HepG2 (cell line): Measurements from ENCODE around the gene TMEM14A. TPM values are rescaled to one million over a fixed set of nuclear protein-coding genes. Genes with fewer than 3 reads are reported as not detected.

Experiments
- CENPX ChIP-seq: sonication (generic); formaldehyde crosslinking; IDR thresholded peaks from 2 replicates; pipeline ENCODE4 v1.9.0; 2021; ENCODE audit warnings: mild to moderate bottlenecking, missing genetic modification reagents, moderate library complexity
- CSRNP2 ChIP-seq: sonication (generic); formaldehyde crosslinking; conservative IDR thresholded peaks from 2 replicates; pipeline ENCODE4 v1.8.0; 2022; ENCODE audit warnings: low read depth, missing genetic modification reagents
- HES4 ChIP-seq: sonication (generic); formaldehyde crosslinking; IDR thresholded peaks from 2 replicates; pipeline ENCODE4 v1.9.0; 2021; ENCODE audit warnings: mild to moderate bottlenecking, missing genetic modification reagents, borderline replicate concordance
- IRF2 ChIP-seq: IDR thresholded peaks from 2 replicates; pipeline ENCODE4 v1.6.1; 2018; ENCODE audit warnings: missing genetic modification reagents, missing compliant biosample characterization
- ISL2 ChIP-seq: sonication (generic); formaldehyde crosslinking; IDR thresholded peaks from 2 replicates; pipeline ENCODE4 v1.5.0; 2020; ENCODE audit warnings: missing genetic modification reagents
- KDM1A ChIP-seq: IDR thresholded peaks from 2 replicates; pipeline ENCODE4 v1.6.1; 2016; ENCODE audit warnings: missing compliant biosample characterization
- MBNL3 ChIP-seq: fragments of 250-450 bp; sonication (Bioruptor Pico); conservative IDR thresholded peaks from 2 replicates; pipeline ENCODE4 v1.8.0; 2022; ENCODE audit warnings: mild to moderate bottlenecking, inconsistent platforms
- NAIF1 ChIP-seq: sonication (generic); formaldehyde crosslinking; IDR thresholded peaks from 2 replicates; pipeline ENCODE4 v1.5.0; 2020; ENCODE audit warnings: mild to moderate bottlenecking, missing genetic modification reagents, borderline replicate concordance
- NCOA1 ChIP-seq: sonication (generic); formaldehyde crosslinking; IDR thresholded peaks from 2 replicates; pipeline ENCODE4 v1.9.0; 2021; ENCODE audit warnings: missing genetic modification reagents
- NONO ChIP-seq, 2 experiments: fragments of 450-650 bp in 1 of 2; sonication (generic) in 1 of 2; formaldehyde crosslinking in 1 of 2; IDR thresholded peaks in 1 of 2; conservative IDR thresholded peaks in 1 of 2; 2 replicates each; pipeline versions ENCODE4 v1.6.1 to v1.8.0; 2017 to 2022; ENCODE audit warnings: mild to moderate bottlenecking in 1 of 2, missing genetic modification reagents in 1 of 2, moderate library complexity in 1 of 2
- PHF21A ChIP-seq: sonication (generic); formaldehyde crosslinking; IDR thresholded peaks from 2 replicates; pipeline ENCODE4 v1.5.0; 2020; ENCODE audit warnings: mild to moderate bottlenecking, missing genetic modification reagents
- RXRB ChIP-seq: IDR thresholded peaks from 2 replicates; pipeline ENCODE4 v1.6.1; 2016; ENCODE audit warnings: borderline replicate concordance, missing genetic modification reagents, missing compliant biosample characterization
- SRSF9 ChIP-seq: fragments of 200-400 bp; formaldehyde crosslinking; IDR thresholded peaks from 2 replicates; pipeline ENCODE4 v1.6.1; 2018; ENCODE audit warnings: borderline replicate concordance, mild to moderate bottlenecking, low read depth, low read length; ENCODE audit not compliant: insufficient read depth, poor library complexity, severe bottlenecking
- ZKSCAN1 ChIP-seq: fragments of 150-350 bp; IDR thresholded peaks from 2 replicates; pipeline ENCODE4 v1.6.1; 2014; ENCODE audit warnings: low read length
- ZNF230 ChIP-seq: sonication (generic); formaldehyde crosslinking; IDR thresholded peaks from 2 replicates; pipeline ENCODE4 v1.4.0; 2020; ENCODE audit warnings: mild to moderate bottlenecking, missing genetic modification reagents
- ZNF251 ChIP-seq: sonication (generic); formaldehyde crosslinking; IDR thresholded peaks from 2 replicates; pipeline ENCODE4 v1.9.0; 2021; ENCODE audit warnings: mild to moderate bottlenecking, missing genetic modification reagents
- ZNF326 ChIP-seq: sonication (generic); formaldehyde crosslinking; IDR thresholded peaks from 2 replicates; pipeline ENCODE4 v1.4.0; 2020; ENCODE audit warnings: missing genetic modification reagents, borderline replicate concordance
- ZNF616 ChIP-seq: sonication (generic); formaldehyde crosslinking; IDR thresholded peaks from 2 replicates; pipeline ENCODE4 v1.5.0; 2020; ENCODE audit warnings: low read depth, mild to moderate bottlenecking, missing genetic modification reagents
- ZNF724P ChIP-seq: sonication (generic); formaldehyde crosslinking; IDR thresholded peaks from 2 replicates; pipeline ENCODE4 v1.8.0; 2022; ENCODE audit warnings: missing genetic modification reagents, borderline replicate concordance
- ZNF770 ChIP-seq: sonication (generic); formaldehyde crosslinking; IDR thresholded peaks from 2 replicates; pipeline ENCODE4 v1.5.0; 2020; ENCODE audit warnings: mild to moderate bottlenecking, missing genetic modification reagents
- ZNF777 ChIP-seq: sonication (generic); formaldehyde crosslinking; IDR thresholded peaks from 2 replicates; pipeline ENCODE4 v1.4.0; 2020; ENCODE audit warnings: missing genetic modification reagents
- polyA plus RNA-seq, 8 experiments: library from polyadenylated mRNA; depleted of rRNA in 3 of 8; stranded (reverse) in 7 of 8; unstranded in 1 of 8; fragments of >200 nt; fragmentation: Illumina TruSeq in 4 of 8; extraction: Trizol in 4 of 8; gene quantifications; 2 replicates each; pipeline versions ENCODE4 v1.2.1 to v1.2.3, GENCODE V29; 2011 to 2016; ENCODE audit warnings: low read depth in 4 of 8, missing spikeins in 1 of 8, mixed read lengths in 1 of 8; ENCODE audit not compliant: insufficient read depth in 1 of 8
- total RNA-seq, 5 experiments: library from RNA; depleted of rRNA; stranded (reverse); fragments of >200 nt; fragmentation: Illumina TruSeq; extraction: Trizol; gene quantifications; 2 replicates each; pipeline ENCODE4 v1.2.3, GENCODE V29; 2016; ENCODE audit warnings: low read depth in 1 of 5
- TF ChIP-seq, protein P1 (sequence below): sonication (generic); formaldehyde crosslinking; conservative IDR thresholded peaks from 2 replicates; pipeline ENCODE4 v1.8.0; 2022; ENCODE audit warnings: missing genetic modification reagents
- TF ChIP-seq, protein P2 (sequence below): sonication (generic); formaldehyde crosslinking; IDR thresholded peaks from 2 replicates; pipeline ENCODE4 v1.8.0; 2022; ENCODE audit warnings: low read depth, missing genetic modification reagents

The TMEM14A gene
- total and polyA plus RNA-seq, 2 of the 13 experiments (the other 11 are each of a cell fraction or from before 2014, with no cell fraction given): 24.6 to 73.7 TPM

DNA sequence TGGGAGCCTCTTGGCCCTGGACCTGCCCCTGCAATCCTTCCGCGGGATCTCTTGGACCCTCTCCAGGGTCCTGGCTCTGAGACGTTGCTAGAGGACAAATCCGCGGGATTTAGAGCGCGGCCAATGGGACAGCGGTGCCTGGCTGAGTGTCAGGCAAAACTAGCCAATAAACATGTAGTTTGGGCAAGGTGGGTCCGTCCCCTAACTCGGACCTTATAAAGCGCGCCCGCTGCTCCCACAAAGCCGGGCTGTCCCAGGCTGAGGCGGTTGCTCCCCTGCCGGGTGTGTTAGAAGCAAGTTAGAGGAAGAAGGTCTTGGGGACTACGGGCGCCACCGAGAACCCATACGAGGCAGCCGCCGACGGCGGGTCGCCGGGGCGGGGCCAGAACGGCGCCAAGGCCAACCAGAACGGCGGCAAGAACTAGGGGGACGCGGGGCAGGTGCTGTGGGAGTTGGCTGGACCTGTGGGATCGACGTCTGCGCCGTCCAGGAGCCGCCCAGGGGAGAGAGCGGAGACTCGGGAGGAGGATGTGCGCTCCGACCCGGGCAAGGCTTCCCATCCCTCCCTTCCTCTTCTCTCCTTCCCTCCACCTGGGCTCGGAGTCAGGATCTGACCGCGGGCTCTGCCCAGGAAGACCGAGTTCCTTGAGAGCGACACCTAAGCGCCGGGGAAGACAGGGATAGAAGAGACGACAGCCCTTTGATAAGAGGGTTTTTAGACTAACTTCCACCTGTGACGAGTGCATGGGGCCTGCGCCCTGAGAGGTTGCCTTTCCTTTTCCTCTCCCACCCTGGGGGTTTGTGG, 6.5 kb upstream of the TMEM14A start (continued):
- TF ChIP-seq, protein P1, sequence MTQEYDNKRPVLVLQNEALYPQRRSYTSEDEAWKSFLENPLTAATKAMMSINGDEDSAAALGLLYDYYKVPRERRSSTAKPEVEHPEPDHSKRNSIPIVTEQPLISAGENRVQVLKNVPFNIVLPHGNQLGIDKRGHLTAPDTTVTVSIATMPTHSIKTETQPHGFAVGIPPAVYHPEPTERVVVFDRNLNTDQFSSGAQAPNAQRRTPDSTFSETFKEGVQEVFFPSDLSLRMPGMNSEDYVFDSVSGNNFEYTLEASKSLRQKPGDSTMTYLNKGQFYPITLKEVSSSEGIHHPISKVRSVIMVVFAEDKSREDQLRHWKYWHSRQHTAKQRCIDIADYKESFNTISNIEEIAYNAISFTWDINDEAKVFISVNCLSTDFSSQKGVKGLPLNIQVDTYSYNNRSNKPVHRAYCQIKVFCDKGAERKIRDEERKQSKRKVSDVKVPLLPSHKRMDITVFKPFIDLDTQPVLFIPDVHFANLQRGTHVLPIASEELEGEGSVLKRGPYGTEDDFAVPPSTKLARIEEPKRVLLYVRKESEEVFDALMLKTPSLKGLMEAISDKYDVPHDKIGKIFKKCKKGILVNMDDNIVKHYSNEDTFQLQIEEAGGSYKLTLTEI (CRISPR knock-in tag): no peak
- TF ChIP-seq ZNF616 (CRISPR knock-in tag): no peak
- TF ChIP-seq CENPX (CRISPR knock-in tag): no peak
- no peak for TF ChIP-seq NONO (IDR thresholded peaks at IDR 0.05)
- peak; percentile 75 for TF ChIP-seq NONO (CRISPR knock-in tag; conservative IDR thresholded peaks at IDR 0.05)
- TF ChIP-seq RXRB: no peak; the same call in 1 of the 2 replicates
- no peak; the same call in 1 of the 2 replicates for TF ChIP-seq ISL2 (CRISPR knock-in tag)
- peak; percentile 33 for TF ChIP-seq ZNF230
- TF ChIP-seq NAIF1 (CRISPR knock-in tag): no peak
- no peak for TF ChIP-seq NCOA1 (CRISPR knock-in tag)
- TF ChIP-seq KDM1A: no peak
- no peak for TF ChIP-seq ZNF770 (CRISPR knock-in tag)
- no peak for TF ChIP-seq ZNF724P (CRISPR knock-in tag)
- peak; percentile 97 for TF ChIP-seq ZNF777 (CRISPR knock-in tag)
- 0 out of 2 replicates have a peak, but pooled peaks have one; percentile 54 for TF ChIP-seq HES4 (CRISPR knock-in tag)
- no peak for TF ChIP-seq SRSF9
- TF ChIP-seq CSRNP2 (CRISPR knock-in tag): no peak
- TF ChIP-seq ZKSCAN1: no peak
- TF ChIP-seq, protein P2, sequence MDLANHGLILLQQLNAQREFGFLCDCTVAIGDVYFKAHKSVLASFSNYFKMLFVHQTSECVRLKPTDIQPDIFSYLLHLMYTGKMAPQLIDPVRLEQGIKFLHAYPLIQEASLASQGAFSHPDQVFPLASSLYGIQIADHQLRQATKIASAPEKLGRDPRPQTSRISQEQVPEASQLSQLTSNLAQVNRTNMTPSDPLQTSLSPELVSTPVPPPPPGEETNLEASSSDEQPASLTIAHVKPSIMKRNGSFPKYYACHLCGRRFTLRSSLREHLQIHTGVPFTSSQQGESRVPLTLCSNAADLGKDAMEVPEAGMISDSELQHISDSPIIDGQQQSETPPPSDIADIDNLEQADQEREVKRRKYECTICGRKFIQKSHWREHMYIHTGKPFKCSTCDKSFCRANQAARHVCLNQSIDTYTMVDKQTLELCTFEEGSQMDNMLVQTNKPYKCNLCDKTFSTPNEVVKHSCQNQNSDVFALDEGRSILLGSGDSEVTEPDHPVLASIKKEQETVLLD (CRISPR knock-in tag): no peak
- TF ChIP-seq ZNF251 (CRISPR knock-in tag): no peak
- TF ChIP-seq MBNL3 (CRISPR knock-in tag): no peak
- TF ChIP-seq IRF2: peak; percentile 61
- TF ChIP-seq ZNF326 (CRISPR knock-in tag): no peak
- TF ChIP-seq PHF21A: peak; percentile 98
